Spinal cord (tissue), 10 donors: Measurements from ENCODE around the gene KLK13. TPM values are rescaled to one million over a fixed set of nuclear protein-coding genes. Genes with fewer than 3 reads are reported as not detected.
A peak's percentile ranks its signal among the peaks of the same experiment; 100 is the strongest.

ENCODE experiments used
- DNase-seq, 6 donors: peaks; one replicate each; pipeline versions ENCODE4 v3.0.0 to v3.0.0-alpha.2; 2013 to 2015; ENCODE audit warnings: low spot score in 6 of 6, low read depth in 4 of 6
- H3K27ac ChIP-seq: one replicate; pipeline ENCODE4 v1.5.1; 2013; ENCODE audit warnings: low read depth, low read length, control low read depth
- H3K27me3 ChIP-seq: one replicate; pipeline ENCODE4 v1.6.1; 2013; ENCODE audit warnings: low read length; ENCODE audit not compliant: control insufficient read depth, insufficient read depth
- H3K36me3 ChIP-seq: one replicate; pipeline ENCODE4 v1.6.1; 2013; ENCODE audit warnings: low read length; ENCODE audit not compliant: control insufficient read depth, insufficient read depth
- H3K4me1 ChIP-seq: one replicate; pipeline ENCODE4 v1.6.1; 2013; ENCODE audit warnings: low read length; ENCODE audit not compliant: control insufficient read depth, insufficient read depth
- H3K4me3 ChIP-seq: one replicate; pipeline ENCODE4 v1.5.1; 2013; ENCODE audit warnings: low read depth, low read length, control low read depth
- H3K9me3 ChIP-seq: one replicate; pipeline ENCODE4 v1.6.1; 2013; ENCODE audit warnings: low read length; ENCODE audit not compliant: control insufficient read depth, insufficient read depth
- WGBS: methylation state at CpG from one replicate; pipeline ENCODE4 v1.1.5; 2013; ENCODE audit warnings: missing lambda C conversion rate; ENCODE audit not compliant: insufficient coverage; 5-methylcytosine and 5-hydroxymethylcytosine counted together
- polyA plus RNA-seq, 2 donors: library from polyadenylated mRNA; unstranded; fragments of 120-200 nt; gene quantifications; one replicate each; pipeline ENCODE4 v1.2.1, GENCODE V29; 2013; ENCODE audit not compliant: insufficient read length in 2 of 2
- total RNA-seq, 2 donors: library from RNA; depleted of rRNA in 1 of 2; stranded (reverse); fragments of 120-200 nt in 1 of 2; fragments of >200 nt in 1 of 2; gene quantifications; one replicate each; pipeline versions ENCODE4 v1.2.3 to v1.2.4, GENCODE V29; 2013 to 2014
- donor health status: healthy.

Gene KLK13
- total and polyA plus RNA-seq, 4 donors = 0.50 to 1.2 (median 0.65) TPM; not detected in 1

GRCh38 chr19:51015691-51016267, 49.1 kb downstream of the KLK13 start:
- Histone ChIP-seq H3K27me3 (peaks cover 66% of the 10 kb centered on the region), H3K36me3 (no peaks in the 10 kb centered on the region), H3K27ac (no peak overlapping the region), H3K4me3 (no peak overlapping the region), H3K4me1 (peaks cover 22% of the 10 kb centered on the region), H3K9me3 (no peaks in the 10 kb centered on the region)
- 89% methylated on average over 18 of the region's 19 CpGs for WGBS
- no peak for DNase-seq

GRCh38 chr19:51014242-51014641, 50.6 kb downstream of the KLK13 start:
- H3K36me3 ChIP-seq = no peaks in the 10 kb centered on the region
- peaks cover 19% of the 10 kb centered on the region for H3K4me1 ChIP-seq
- no peak overlapping the region for H3K4me3 ChIP-seq
- no peaks in the 10 kb centered on the region for H3K9me3 ChIP-seq
- no peak overlapping the region for H3K27ac ChIP-seq
- WGBS = 92% methylated on average over 5 of the region's 6 CpGs
- DNase-seq = no peak
- peaks cover 64% of the 10 kb centered on the region for H3K27me3 ChIP-seq

GRCh38 chr19:51012661-51013190, 52.2 kb downstream of the KLK13 start:
- Histone ChIP-seq H3K4me1 (peaks cover 11% of the 10 kb centered on the region), H3K27me3 (peaks cover 50% of the 10 kb centered on the region), H3K27ac (no peak overlapping the region), H3K36me3 (no peaks in the 10 kb centered on the region), H3K4me3 (no peak overlapping the region), H3K9me3 (no peaks in the 10 kb centered on the region)
- WGBS = 76% methylated on average over 11 of the region's 12 CpGs
- DNase-seq = no peak

DNA sequence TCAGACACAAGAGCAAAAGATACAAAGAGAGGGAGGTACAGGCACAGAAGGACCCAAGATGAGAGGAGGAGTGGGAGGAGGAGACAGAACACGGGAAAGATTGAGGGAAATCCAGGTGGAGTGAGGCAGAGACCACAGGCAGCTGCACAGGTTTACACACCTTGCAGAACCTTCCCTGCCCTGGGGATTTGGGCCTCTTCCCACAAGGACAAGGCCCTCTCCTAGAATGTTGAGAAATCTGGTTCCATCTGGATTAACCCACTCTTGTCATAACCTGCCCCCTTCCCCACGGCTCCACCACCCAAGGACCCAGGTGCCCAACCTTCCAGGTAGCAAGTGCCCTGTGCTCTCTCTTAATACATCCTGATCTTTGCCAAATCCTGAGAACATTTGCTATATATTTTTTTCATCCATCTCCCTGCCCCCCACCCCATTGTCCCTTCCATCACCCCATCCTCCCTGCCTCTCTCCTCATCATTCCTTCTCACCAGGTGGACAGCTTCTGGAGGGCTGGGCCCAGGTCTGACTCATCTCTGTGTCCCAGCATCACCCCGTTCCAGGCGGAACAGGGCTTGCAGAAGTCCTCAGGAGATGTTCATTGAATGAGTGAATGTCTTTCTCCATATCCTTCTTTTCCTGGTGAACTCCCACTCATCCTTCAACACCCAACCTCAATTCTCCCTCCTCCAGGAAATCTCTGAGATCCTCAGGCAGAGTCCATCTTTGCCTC, 54.7 kb downstream of the KLK13 start:
- WGBS = 49% methylated on average over 3 of the region's 4 CpGs
- H3K36me3 ChIP-seq = no peaks in the 10 kb centered on the region
- H3K4me3 ChIP-seq = no peak overlapping the region
- no peak for DNase-seq
- peaks cover 38% of the 10 kb centered on the region for H3K27me3 ChIP-seq
- no peak overlapping the region for H3K27ac ChIP-seq
- no peaks in the 10 kb centered on the region for H3K9me3 ChIP-seq
- H3K4me1 ChIP-seq = no peaks in the 10 kb centered on the region

DNA sequence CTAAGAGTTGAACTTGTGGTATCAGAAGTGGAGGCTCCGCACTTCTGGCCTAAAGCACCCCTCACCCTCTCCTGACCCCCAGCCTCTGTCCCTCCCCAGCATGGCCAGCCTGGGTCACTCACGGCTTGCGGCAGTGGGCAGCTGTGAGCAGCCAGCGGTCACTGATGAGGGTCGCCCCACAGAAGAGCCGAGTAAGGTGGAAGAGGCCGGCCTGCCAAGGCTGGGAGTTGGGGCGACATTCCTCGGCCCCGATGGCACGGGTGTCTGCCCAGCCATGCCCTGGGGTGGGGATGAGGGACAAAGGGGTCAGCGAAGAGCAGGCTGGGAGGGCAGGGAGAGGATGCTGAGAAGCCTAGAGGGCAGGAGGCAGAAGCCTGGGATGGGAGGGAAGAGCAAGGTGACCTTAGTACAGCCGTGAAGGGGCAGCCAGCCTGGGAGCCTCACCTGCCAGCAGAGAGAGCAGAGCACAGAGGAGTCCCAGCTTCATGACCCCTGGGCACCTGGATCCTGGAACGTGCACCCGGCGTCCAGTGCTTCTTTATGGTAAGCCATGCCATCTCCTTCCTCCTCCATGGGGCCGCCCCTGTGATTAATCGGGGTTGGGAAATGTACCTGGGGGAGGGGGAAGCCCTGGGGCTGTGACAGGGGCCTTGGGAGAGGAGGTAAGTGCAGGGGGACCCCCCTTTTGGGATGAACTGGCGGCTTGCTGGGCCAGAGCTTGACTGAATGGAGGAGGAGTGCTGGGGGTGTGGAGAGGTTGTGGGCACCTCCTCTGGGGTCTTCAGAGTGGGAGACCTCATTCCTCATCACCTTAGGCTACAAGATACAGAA, 55.6 kb downstream of the KLK13 start:
- DNase-seq = no peak
- Histone ChIP-seq H3K36me3 (no peaks in the 10 kb centered on the region), H3K9me3 (no peaks in the 10 kb centered on the region), H3K4me1 (no peaks in the 10 kb centered on the region), H3K4me3 (no peak overlapping the region), H3K27ac (no peak overlapping the region), H3K27me3 (peaks cover 28% of the 10 kb centered on the region)
- 77% methylated on average over 12 of the region's 19 CpGs for WGBS

DNA sequence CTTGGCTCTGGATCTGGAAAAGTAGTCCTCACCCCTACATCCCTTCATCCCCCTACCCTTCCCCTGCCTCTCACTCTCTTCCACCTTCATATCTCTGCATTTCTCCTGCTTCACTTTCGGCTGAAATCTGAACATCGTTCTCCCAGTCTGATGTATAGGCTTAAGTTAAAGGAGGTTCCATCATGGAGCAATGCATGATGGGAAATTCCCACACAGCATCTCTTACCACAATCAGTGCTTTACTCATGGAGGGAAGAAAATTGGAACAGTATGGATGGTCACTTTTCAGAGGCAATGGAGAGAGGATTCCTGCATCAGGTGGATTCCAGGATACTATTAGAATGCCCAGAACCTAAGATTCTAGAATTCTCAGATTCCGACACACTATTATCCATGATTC, 57.4 kb downstream of the KLK13 start:
- Histone ChIP-seq H3K27me3 (peaks cover 28% of the 10 kb centered on the region), H3K36me3 (no peaks in the 10 kb centered on the region), H3K9me3 (no peaks in the 10 kb centered on the region), H3K27ac (no peak overlapping the region), H3K4me1 (peaks cover 2% of the 10 kb centered on the region), H3K4me3 (no peak overlapping the region)
- WGBS = no CpG with 5 or more reads among the region's 3 CpGs
- DNase-seq = peak in 1 of 6 donors; percentile 17

DNA sequence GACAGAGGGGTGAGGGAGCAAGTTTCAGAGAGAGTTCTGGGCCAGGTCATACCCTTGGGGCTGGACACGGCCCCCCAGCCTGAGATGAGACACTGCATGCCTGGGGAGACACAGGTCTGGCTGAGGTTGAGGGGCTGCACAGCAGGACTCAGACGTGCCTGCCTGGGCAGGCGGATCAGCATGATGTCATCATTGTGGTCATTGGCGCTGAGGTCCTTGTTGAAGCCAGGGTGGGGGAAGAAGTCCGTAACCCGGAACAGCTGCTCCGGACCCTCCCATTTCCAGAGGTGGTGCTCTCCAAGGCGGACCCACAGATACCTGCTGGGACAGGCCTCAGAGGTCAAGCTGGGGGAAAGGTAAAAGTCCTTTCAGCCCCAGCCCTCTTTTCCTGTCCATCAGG, 58.5 kb downstream of the KLK13 start:
- Histone ChIP-seq H3K36me3 (no peaks in the 10 kb centered on the region), H3K9me3 (no peaks in the 10 kb centered on the region), H3K4me3 (no peak overlapping the region), H3K27me3 (peaks cover 35% of the 10 kb centered on the region), H3K4me1 (peaks cover 3% of the 10 kb centered on the region), H3K27ac (no peak overlapping the region)
- WGBS = 60% methylated on average over 8 of the region's 8 CpGs
- DNase-seq = no peak

Other genes with a start within 250 kb of the KLK13 start
- gene KLK1, start 241.3 kb downstream of the KLK13 start, total RNA-seq = 1 to 10 TPM in 1 of 2 donors, under 1 TPM in 1; 0.50 to 1.3 TPM
- 1 to 10 TPM in 1 of 2 donors, not detected in 1; 2.0 TPM for gene KLK1, start 241.3 kb downstream of the KLK13 start, polyA plus RNA-seq
- not detected for gene KLK15, start 231.5 kb downstream of the KLK13 start, total RNA-seq
- gene KLK15, start 231.5 kb downstream of the KLK13 start, polyA plus RNA-seq = not detected
- gene KLK3, start 210.2 kb downstream of the KLK13 start, total RNA-seq = not detected
- not detected for gene KLK3, start 210.2 kb downstream of the KLK13 start, polyA plus RNA-seq
- under 1 TPM; 0.06 to 0.10 TPM for gene KLK2, start 191.7 kb downstream of the KLK13 start, total RNA-seq
- under 1 TPM in 1 of 2 donors, not detected in 1; 0.38 TPM for gene KLK2, start 191.7 kb downstream of the KLK13 start, polyA plus RNA-seq
- under 1 TPM in 1 of 2 donors, not detected in 1; 0.59 TPM for gene KLK4, start 153.7 kb downstream of the KLK13 start, total RNA-seq
- gene KLK4, start 153.7 kb downstream of the KLK13 start, polyA plus RNA-seq = 1 to 10 TPM; 1.6 to 1.9 TPM
- under 1 TPM; 0.44 to 0.79 TPM for gene KLK5, start 112.1 kb downstream of the KLK13 start, total RNA-seq
- 1 to 10 TPM in 1 of 2 donors, under 1 TPM in 1; 0.93 to 2.5 TPM for gene KLK5, start 112.1 kb downstream of the KLK13 start, polyA plus RNA-seq
- gene KLK6, start 95.5 kb downstream of the KLK13 start, total RNA-seq = 1 to 10 TPM; 5.7 to 9.6 TPM
- gene KLK6, start 95.5 kb downstream of the KLK13 start, polyA plus RNA-seq = 10 to 100 TPM; 15.4 to 16.5 TPM
- gene KLK7, start 81.2 kb downstream of the KLK13 start, total RNA-seq = under 1 TPM; 0.50 to 0.72 TPM
- under 1 TPM; 0.16 to 0.38 TPM for gene KLK7, start 81.2 kb downstream of the KLK13 start, polyA plus RNA-seq
- gene KLK8, start 63.5 kb downstream of the KLK13 start, total RNA-seq = 1 to 10 TPM in 1 of 2 donors, not detected in 1; 1.4 TPM
- under 1 TPM in 1 of 2 donors, not detected in 1; 0.71 TPM for gene KLK8, start 63.5 kb downstream of the KLK13 start, polyA plus RNA-seq
- gene KLK10, start 45.4 kb downstream of the KLK13 start, total RNA-seq = 1 to 10 TPM in 1 of 2 donors, under 1 TPM in 1; 0.72 to 1.6 TPM
- 1 to 10 TPM; 7.3 TPM for gene KLK10, start 45.4 kb downstream of the KLK13 start, polyA plus RNA-seq
- not detected for gene KLK11, start 38.5 kb downstream of the KLK13 start, total RNA-seq
- gene KLK11, start 38.5 kb downstream of the KLK13 start, polyA plus RNA-seq = not detected
- gene KLK12, start 30.1 kb downstream of the KLK13 start, total RNA-seq = not detected
- gene KLK12, start 30.1 kb downstream of the KLK13 start, polyA plus RNA-seq = not detected
- under 1 TPM in 1 of 2 donors, not detected in 1; 0.11 TPM for gene KLK14, start 17.8 kb upstream of the KLK13 start, total RNA-seq
- gene KLK14, start 17.8 kb upstream of the KLK13 start, polyA plus RNA-seq = 1 to 10 TPM; 1.4 to 1.9 TPM
- 1 to 10 TPM; 1.8 to 5.3 TPM for gene CTU1, start 43.3 kb upstream of the KLK13 start, total RNA-seq
- gene CTU1, start 43.3 kb upstream of the KLK13 start, polyA plus RNA-seq = 1 to 10 TPM; 4.8 to 6.4 TPM
- gene SIGLEC9, start 59.8 kb upstream of the KLK13 start, total RNA-seq = 1 to 10 TPM; 1.2 to 2.0 TPM
- 1 to 10 TPM; 1.4 to 2.2 TPM for gene SIGLEC9, start 59.8 kb upstream of the KLK13 start, polyA plus RNA-seq
- gene SIGLEC7, start 77.2 kb upstream of the KLK13 start, total RNA-seq = 1 to 10 TPM in 1 of 2 donors, under 1 TPM in 1; 0.94 to 2.0 TPM
- gene SIGLEC7, start 77.2 kb upstream of the KLK13 start, polyA plus RNA-seq = 1 to 10 TPM in 1 of 2 donors, under 1 TPM in 1; 0.60 to 1.5 TPM
- 1 to 10 TPM; 3.0 to 3.9 TPM for gene CD33, start 160.0 kb upstream of the KLK13 start, total RNA-seq
- gene CD33, start 160.0 kb upstream of the KLK13 start, polyA plus RNA-seq = 1 to 10 TPM; 2.9 TPM
- gene SIGLECL1, start 186.0 kb upstream of the KLK13 start, total RNA-seq = not detected
- gene SIGLECL1, start 186.0 kb upstream of the KLK13 start, polyA plus RNA-seq = not detected
- gene IGLON5, start 246.6 kb upstream of the KLK13 start, total RNA-seq = 10 to 100 TPM; 12.1 to 15.3 TPM
- 100 to 1,000 TPM; 154 to 160 TPM for gene IGLON5, start 246.6 kb upstream of the KLK13 start, polyA plus RNA-seq